Sciatic nerve (tissue), 1 donor: ENCODE data around the gene IGFBP2. TPM values are rescaled to one million over a fixed set of nuclear protein-coding genes. Genes with fewer than 3 reads are reported as not detected.

Source experiments
- total RNA-seq: library from RNA; stranded (reverse); fragmentation: NEBNext Ultra II Directional; extraction: Animal tissue kit (Norgen Biotek cat#: 25700); gene quantifications from one replicate; pipeline ENCODE4 v1.2.1, GENCODE V29; 2021
- donor health status: DM: no; HTN: no; CAD: no.

Gene IGFBP2
- total RNA-seq, 1 donor from 2014 or later, result 40.2 TPM

Other genes starting within 250 kb of the IGFBP2 start
- 30.2 TPM for gene SMARCAL1, start 220.9 kb upstream of the IGFBP2 start, total RNA-seq
- 1,810 TPM for gene RPL37A, start 134.6 kb upstream of the IGFBP2 start, total RNA-seq
- 316 TPM for gene IGFBP5, start 62.1 kb downstream of the IGFBP2 start, total RNA-seq
- gene TNP1, start 226.6 kb downstream of the IGFBP2 start, total RNA-seq, result not detected